ENCODE data around the gene TRAPPC2L. TPM values are rescaled to one million over a fixed set of nuclear protein-coding genes. Genes with fewer than 3 reads are reported as not detected.

The TRAPPC2L gene
- total and polyA plus RNA-seq, 2 of the 13 experiments (the other 11 are each of a cell fraction or from before 2014, with no cell fraction given), result 96.3 to 107 TPM

- TF ChIP-seq IRX3 (CRISPR knock-in tag; IDR thresholded peaks at IDR 0.05; ENCODE audit: borderline replicate concordance, low read depth) (no peak), ZNF777 (CRISPR knock-in tag; IDR thresholded peaks at IDR 0.05) (no peak), HOXA5 (CRISPR knock-in tag; IDR thresholded peaks at IDR 0.05) (0 out of 2 replicates have a peak, but pooled peaks have one; percentile 14), ZMAT3 (CRISPR knock-in tag; conservative IDR thresholded peaks at IDR 0.05) (no peak), ISL2 (CRISPR knock-in tag; IDR thresholded peaks at IDR 0.05) (no peak), ZNF644 (CRISPR knock-in tag; IDR thresholded peaks at IDR 0.05; ENCODE audit: low read depth) (no peak), MXD1 (CRISPR knock-in tag; IDR thresholded peaks at IDR 0.05) (peak; percentile 16; the same call in 1 of the 2 replicates), ZNF337 (CRISPR knock-in tag; IDR thresholded peaks at IDR 0.05; ENCODE audit: borderline replicate concordance, low read depth) (0 out of 2 replicates have a peak, but pooled peaks have one; percentile 74), ZNF761 (CRISPR knock-in tag; conservative IDR thresholded peaks at IDR 0.05) (peak; percentile 52; the same call in 1 of the 2 replicates), ZFAT (CRISPR knock-in tag; conservative IDR thresholded peaks at IDR 0.05) (no peak), ZNF350 (CRISPR knock-in tag; IDR thresholded peaks at IDR 0.05; ENCODE audit: borderline replicate concordance, low read depth) (no peak; the same call in 1 of the 2 replicates), ARNT (IDR thresholded peaks at IDR 0.05) (no peak), GLI4 (CRISPR knock-in tag; IDR thresholded peaks at IDR 0.05; ENCODE audit: borderline replicate concordance) (no peak), PRMT3 (CRISPR knock-in tag; IDR thresholded peaks at IDR 0.05; ENCODE audit: borderline replicate concordance, low read depth) (peak; percentile 16; the same call in 1 of the 2 replicates), PITX1 (CRISPR knock-in tag; IDR thresholded peaks at IDR 0.05) (peak; percentile 24; the same call in 1 of the 2 replicates), MEF2D (CRISPR knock-in tag; IDR thresholded peaks at IDR 0.05) (0 out of 2 replicates have a peak, but pooled peaks have one; percentile 6), RAD21 (CRISPR knock-in tag; IDR thresholded peaks at IDR 0.05) (peak; percentile 70), NONO (IDR thresholded peaks at IDR 0.05) (no peak), NONO (CRISPR knock-in tag; conservative IDR thresholded peaks at IDR 0.05) (no peak)
- TF ChIP-seq, protein P1, sequence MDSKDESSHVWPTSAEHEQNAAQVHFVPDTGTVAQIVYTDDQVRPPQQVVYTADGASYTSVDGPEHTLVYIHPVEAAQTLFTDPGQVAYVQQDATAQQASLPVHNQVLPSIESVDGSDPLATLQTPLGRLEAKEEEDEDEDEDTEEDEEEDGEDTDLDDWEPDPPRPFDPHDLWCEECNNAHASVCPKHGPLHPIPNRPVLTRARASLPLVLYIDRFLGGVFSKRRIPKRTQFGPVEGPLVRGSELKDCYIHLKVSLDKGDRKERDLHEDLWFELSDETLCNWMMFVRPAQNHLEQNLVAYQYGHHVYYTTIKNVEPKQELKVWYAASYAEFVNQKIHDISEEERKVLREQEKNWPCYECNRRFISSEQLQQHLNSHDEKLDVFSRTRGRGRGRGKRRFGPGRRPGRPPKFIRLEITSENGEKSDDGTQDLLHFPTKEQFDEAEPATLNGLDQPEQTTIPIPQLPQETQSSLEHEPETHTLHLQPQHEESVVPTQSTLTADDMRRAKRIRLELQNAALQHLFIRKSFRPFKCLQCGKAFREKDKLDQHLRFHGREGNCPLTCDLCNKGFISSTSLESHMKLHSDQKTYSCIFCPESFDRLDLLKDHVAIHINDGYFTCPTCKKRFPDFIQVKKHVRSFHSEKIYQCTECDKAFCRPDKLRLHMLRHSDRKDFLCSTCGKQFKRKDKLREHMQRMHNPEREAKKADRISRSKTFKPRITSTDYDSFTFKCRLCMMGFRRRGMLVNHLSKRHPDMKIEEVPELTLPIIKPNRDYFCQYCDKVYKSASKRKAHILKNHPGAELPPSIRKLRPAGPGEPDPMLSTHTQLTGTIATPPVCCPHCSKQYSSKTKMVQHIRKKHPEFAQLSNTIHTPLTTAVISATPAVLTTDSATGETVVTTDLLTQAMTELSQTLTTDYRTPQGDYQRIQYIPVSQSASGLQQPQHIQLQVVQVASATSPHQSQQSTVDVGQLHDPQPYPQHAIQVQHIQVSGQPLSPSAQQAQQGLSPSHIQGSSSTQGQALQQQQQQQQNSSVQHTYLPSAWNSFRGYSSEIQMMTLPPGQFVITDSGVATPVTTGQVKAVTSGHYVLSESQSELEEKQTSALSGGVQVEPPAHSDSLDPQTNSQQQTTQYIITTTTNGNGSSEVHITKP (CRISPR knock-in tag; IDR thresholded peaks at IDR 0.05; ENCODE audit: low read depth), result no peak
- TF ChIP-seq, protein P2, sequence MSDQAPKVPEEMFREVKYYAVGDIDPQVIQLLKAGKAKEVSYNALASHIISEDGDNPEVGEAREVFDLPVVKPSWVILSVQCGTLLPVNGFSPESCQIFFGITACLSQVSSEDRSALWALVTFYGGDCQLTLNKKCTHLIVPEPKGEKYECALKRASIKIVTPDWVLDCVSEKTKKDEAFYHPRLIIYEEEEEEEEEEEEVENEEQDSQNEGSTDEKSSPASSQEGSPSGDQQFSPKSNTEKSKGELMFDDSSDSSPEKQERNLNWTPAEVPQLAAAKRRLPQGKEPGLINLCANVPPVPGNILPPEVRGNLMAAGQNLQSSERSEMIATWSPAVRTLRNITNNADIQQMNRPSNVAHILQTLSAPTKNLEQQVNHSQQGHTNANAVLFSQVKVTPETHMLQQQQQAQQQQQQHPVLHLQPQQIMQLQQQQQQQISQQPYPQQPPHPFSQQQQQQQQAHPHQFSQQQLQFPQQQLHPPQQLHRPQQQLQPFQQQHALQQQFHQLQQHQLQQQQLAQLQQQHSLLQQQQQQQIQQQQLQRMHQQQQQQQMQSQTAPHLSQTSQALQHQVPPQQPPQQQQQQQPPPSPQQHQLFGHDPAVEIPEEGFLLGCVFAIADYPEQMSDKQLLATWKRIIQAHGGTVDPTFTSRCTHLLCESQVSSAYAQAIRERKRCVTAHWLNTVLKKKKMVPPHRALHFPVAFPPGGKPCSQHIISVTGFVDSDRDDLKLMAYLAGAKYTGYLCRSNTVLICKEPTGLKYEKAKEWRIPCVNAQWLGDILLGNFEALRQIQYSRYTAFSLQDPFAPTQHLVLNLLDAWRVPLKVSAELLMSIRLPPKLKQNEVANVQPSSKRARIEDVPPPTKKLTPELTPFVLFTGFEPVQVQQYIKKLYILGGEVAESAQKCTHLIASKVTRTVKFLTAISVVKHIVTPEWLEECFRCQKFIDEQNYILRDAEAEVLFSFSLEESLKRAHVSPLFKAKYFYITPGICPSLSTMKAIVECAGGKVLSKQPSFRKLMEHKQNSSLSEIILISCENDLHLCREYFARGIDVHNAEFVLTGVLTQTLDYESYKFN (CRISPR knock-in tag; conservative IDR thresholded peaks at IDR 0.05), result no peak
- TF ChIP-seq, protein P3, sequence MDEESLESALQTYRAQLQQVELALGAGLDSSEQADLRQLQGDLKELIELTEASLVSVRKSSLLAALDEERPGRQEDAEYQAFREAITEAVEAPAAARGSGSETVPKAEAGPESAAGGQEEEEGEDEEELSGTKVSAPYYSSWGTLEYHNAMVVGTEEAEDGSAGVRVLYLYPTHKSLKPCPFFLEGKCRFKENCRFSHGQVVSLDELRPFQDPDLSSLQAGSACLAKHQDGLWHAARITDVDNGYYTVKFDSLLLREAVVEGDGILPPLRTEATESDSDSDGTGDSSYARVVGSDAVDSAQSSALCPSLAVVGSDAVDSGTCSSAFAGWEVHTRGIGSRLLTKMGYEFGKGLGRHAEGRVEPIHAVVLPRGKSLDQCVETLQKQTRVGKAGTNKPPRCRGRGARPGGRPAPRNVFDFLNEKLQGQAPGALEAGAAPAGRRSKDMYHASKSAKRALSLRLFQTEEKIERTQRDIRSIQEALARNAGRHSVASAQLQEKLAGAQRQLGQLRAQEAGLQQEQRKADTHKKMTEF (CRISPR knock-in tag; IDR thresholded peaks at IDR 0.05), result no peak
These were observed 907 bp downstream of the TRAPPC2L start (continued) for GRCh38 chr16:88857728-88858339.

Data from HepG2 (cell line).